H9 (cell line): Measurements from ENCODE around the gene PLPPR5. TPM values are rescaled to one million over a fixed set of nuclear protein-coding genes. Genes with fewer than 3 reads are reported as not detected.

Experiments used
- DNase-seq: peaks from one replicate; pipeline ENCODE4 v3.0.0-alpha.2; 2017
- H2AFZ ChIP-seq: one replicate; pipeline ENCODE4 v1.6.1; 2013; ENCODE audit warnings: mild to moderate bottlenecking, low read length, control low read depth, moderate library complexity
- H2AK5ac ChIP-seq: 2 replicates; pipeline ENCODE4 v1.6.1; 2013; ENCODE audit warnings: low read length, control low read depth, mixed read lengths; ENCODE audit not compliant: insufficient read length
- H2BK120ac ChIP-seq: one replicate; pipeline ENCODE4 v1.6.1; 2013; ENCODE audit warnings: low read depth, mild to moderate bottlenecking, low read length, control low read depth, inconsistent platforms; ENCODE audit not compliant: poor library complexity, severe bottlenecking
- H2BK12ac ChIP-seq: 2 replicates; pipeline ENCODE4 v1.6.1; 2013; ENCODE audit warnings: low read length, control low read depth, mixed read lengths, low read depth; ENCODE audit not compliant: insufficient read length
- H2BK15ac ChIP-seq: 2 replicates; pipeline ENCODE4 v1.6.1; 2013; ENCODE audit warnings: low read depth, low read length, control low read depth
- H2BK20ac ChIP-seq: one replicate; pipeline ENCODE4 v1.6.1; 2013; ENCODE audit warnings: low read depth, mild to moderate bottlenecking, low read length, control low read depth, inconsistent platforms; ENCODE audit not compliant: poor library complexity, severe bottlenecking
- H2BK5ac ChIP-seq: 2 replicates; pipeline ENCODE4 v1.6.1; 2013; ENCODE audit warnings: low read length, control low read depth, mixed read lengths; ENCODE audit not compliant: insufficient read length
- H3K14ac ChIP-seq: 2 replicates; pipeline ENCODE4 v1.6.1; 2013; ENCODE audit warnings: low read length, control low read depth; ENCODE audit not compliant: insufficient read depth
- H3K18ac ChIP-seq: 2 replicates; pipeline ENCODE4 v1.6.1; 2013; ENCODE audit warnings: low read depth, mild to moderate bottlenecking, mixed read lengths, low read length, control low read depth; ENCODE audit not compliant: insufficient read length
- H3K23ac ChIP-seq: 2 replicates; pipeline ENCODE4 v1.6.1; 2013; ENCODE audit warnings: low read length, control low read depth, mixed read lengths, low read depth; ENCODE audit not compliant: insufficient read length
- H3K23me2 ChIP-seq: 2 replicates; pipeline ENCODE4 v1.6.1; 2013; ENCODE audit warnings: low read depth, mild to moderate bottlenecking, mixed read lengths, low read length, control low read depth; ENCODE audit not compliant: insufficient read length, poor library complexity, severe bottlenecking
- H3K27ac ChIP-seq: 2 replicates; pipeline ENCODE4 v1.5.1; 2013; ENCODE audit warnings: low read length, control low read depth, mixed read lengths, low read depth; ENCODE audit not compliant: insufficient read length
- H3K27me3 ChIP-seq: 2 replicates; pipeline ENCODE4 v1.6.1; 2013; ENCODE audit warnings: low read length, control low read depth, inconsistent platforms; ENCODE audit not compliant: insufficient read depth
- H3K4ac ChIP-seq: 2 replicates; pipeline ENCODE4 v1.6.1; 2013; ENCODE audit warnings: low read depth, mild to moderate bottlenecking, control low read depth, inconsistent platforms, low read length, moderate library complexity
- H3K4me1 ChIP-seq: 2 replicates; pipeline ENCODE4 v1.6.1; 2013; ENCODE audit warnings: low read length, control low read depth, inconsistent platforms; ENCODE audit not compliant: insufficient read depth
- H3K4me2 ChIP-seq: 2 replicates; pipeline ENCODE4 v1.6.1; 2013; ENCODE audit warnings: low read length, control low read depth, mixed read lengths; ENCODE audit not compliant: insufficient read length, insufficient read depth
- H3K56ac ChIP-seq: 2 replicates; pipeline ENCODE4 v1.6.1; 2013; ENCODE audit warnings: low read depth, mild to moderate bottlenecking, mixed read lengths, low read length, control low read depth; ENCODE audit not compliant: insufficient read length
- H3K79me1 ChIP-seq: 2 replicates; pipeline ENCODE4 v1.6.1; 2013; ENCODE audit warnings: low read depth, mild to moderate bottlenecking, moderate library complexity, low read length, control low read depth, inconsistent platforms; ENCODE audit not compliant: insufficient read depth, poor library complexity, severe bottlenecking
- H3K79me2 ChIP-seq: 2 replicates; pipeline ENCODE4 v1.6.1; 2013; ENCODE audit warnings: low read length, control low read depth, inconsistent platforms; ENCODE audit not compliant: insufficient read depth
- H3K9ac ChIP-seq: 2 replicates; pipeline ENCODE4 v1.6.1; 2013; ENCODE audit warnings: low read length, control low read depth, mixed read lengths; ENCODE audit not compliant: insufficient read length; ENCODE audit errors: extremely low read depth
- H3K9me3 ChIP-seq: one replicate; pipeline ENCODE4 v1.6.1; 2013; ENCODE audit warnings: low read depth, low read length, inconsistent platforms; ENCODE audit not compliant: control insufficient read depth
- H3T11ph ChIP-seq: one replicate; pipeline ENCODE4 v1.6.1; 2013; ENCODE audit warnings: mild to moderate bottlenecking, low read length, control low read depth, inconsistent platforms
- H4K20me1 ChIP-seq: one replicate; pipeline ENCODE4 v1.6.1; 2013; ENCODE audit not compliant: control insufficient read depth, insufficient read length, insufficient read depth
- H4K5ac ChIP-seq: 2 replicates; pipeline ENCODE4 v1.6.1; 2013; ENCODE audit warnings: low read depth, mild to moderate bottlenecking, mixed read lengths, low read length, control low read depth; ENCODE audit not compliant: insufficient read length
- H4K8ac ChIP-seq: replicated peaks from 2 replicates; pipeline ENCODE4 v1.6.1; 2013; ENCODE audit warnings: low read length, control low read depth, mixed read lengths, low read depth; ENCODE audit not compliant: insufficient read length
- H4K91ac ChIP-seq: 2 replicates; pipeline ENCODE4 v1.6.1; 2013; ENCODE audit warnings: low read depth, mild to moderate bottlenecking, moderate library complexity, mixed read lengths, low read length, control low read depth; ENCODE audit not compliant: insufficient read length
- H3K27ac Mint-ChIP-seq, 3 experiments: 2 replicates in 2 of 3; 3 replicates in 1 of 3; pipeline ENCODE4 v1.8.0; 2020 to 2021; ENCODE audit warnings: mixed read lengths in 3 of 3, mild to moderate bottlenecking in 1 of 3, moderate library complexity in 1 of 3
- H3K27me3 Mint-ChIP-seq: 2 replicates; pipeline ENCODE4 v1.8.0; 2021; ENCODE audit warnings: low read depth, mild to moderate bottlenecking, moderate library complexity, mixed read lengths
- H3K36me3 Mint-ChIP-seq, 3 experiments: 2 replicates in 2 of 3; 3 replicates in 1 of 3; pipeline ENCODE4 v1.8.0; 2020 to 2021; ENCODE audit warnings: low read depth in 3 of 3, mixed read lengths in 3 of 3; ENCODE audit not compliant: insufficient read depth in 1 of 3
- H3K4me1 Mint-ChIP-seq, 2 experiments: 2 replicates each; pipeline ENCODE4 v1.8.0; 2020; ENCODE audit warnings: mixed read lengths in 2 of 2
- H3K4me3 Mint-ChIP-seq, 2 experiments: 2 replicates in 1 of 2; 3 replicates in 1 of 2; pipeline ENCODE4 v1.8.0; 2020 to 2021; ENCODE audit warnings: mild to moderate bottlenecking in 2 of 2, mixed read lengths in 2 of 2, moderate library complexity in 1 of 2
- H3K9me3 Mint-ChIP-seq, 2 experiments: 2 replicates in 1 of 2; 3 replicates in 1 of 2; pipeline ENCODE4 v1.8.0; 2020; ENCODE audit warnings: mild to moderate bottlenecking in 2 of 2, mixed read lengths in 2 of 2, moderate library complexity in 1 of 2
- WGBS: extraction: QIAGEN DNeasy Blood & Tissue Kit; methylation state at CpG from one replicate; pipeline ENCODE4 v1.1.7; 2013; ENCODE audit warnings: missing lambda C conversion rate, low lambda C conversion rate, mixed read lengths; ENCODE audit not compliant: insufficient read length; ENCODE audit errors: extremely low coverage; 5-methylcytosine and 5-hydroxymethylcytosine counted together
- total RNA-seq: library from RNA; stranded (reverse); gene quantifications from 2 replicates; pipeline ENCODE4 v1.2.1, GENCODE V29; 2021
- TF ChIP-seq, protein P1 (sequence below): fragments of 200-600 bp; sonication (generic); conservative IDR thresholded peaks from 3 replicates; pipeline ENCODE4 v1.8.0; 2021; ENCODE audit warnings: antibody characterized with exemption, mild to moderate bottlenecking

Gene PLPPR5
- total RNA-seq, 1 experiment from 2014 or later: 1.4 TPM

GRCh38 chr1:98865796-98866195 lies 138.9 kb downstream of the PLPPR5 start:
- H3K4me3 Mint-ChIP-seq: no peak overlapping the region
- Histone ChIP-seq H3K4me1 (no peaks in the 10 kb centered on the region), H2BK20ac (no peak overlapping the region), H3K18ac (no peak overlapping the region), H4K91ac (no peak overlapping the region), H3K23ac (no peak overlapping the region), H3K79me1 (no peaks in the 10 kb centered on the region), H2BK5ac (no peak overlapping the region), H3K79me2 (no peaks in the 10 kb centered on the region), H3K23me2 (no peaks in the 10 kb centered on the region), H3K27ac (no peak overlapping the region), H3K4ac (no peak overlapping the region), H2BK12ac (no peak overlapping the region), H2BK15ac (no peak overlapping the region), H3K9ac (no peak overlapping the region), H3K4me2 (no peak overlapping the region), H2BK120ac (no peak overlapping the region), H2AFZ (no peak overlapping the region), H4K8ac (no peak overlapping the region), H3K14ac (no peak overlapping the region), H3K9me3 (peaks cover 15% of the 10 kb centered on the region), H3K27me3 (no peaks in the 10 kb centered on the region), H4K5ac (no peak overlapping the region), H3K56ac (no peak overlapping the region), H2AK5ac (no peak overlapping the region), H4K20me1 (no peaks in the 10 kb centered on the region), H3T11ph (no peak overlapping the region)
- TF ChIP-seq, protein P1, sequence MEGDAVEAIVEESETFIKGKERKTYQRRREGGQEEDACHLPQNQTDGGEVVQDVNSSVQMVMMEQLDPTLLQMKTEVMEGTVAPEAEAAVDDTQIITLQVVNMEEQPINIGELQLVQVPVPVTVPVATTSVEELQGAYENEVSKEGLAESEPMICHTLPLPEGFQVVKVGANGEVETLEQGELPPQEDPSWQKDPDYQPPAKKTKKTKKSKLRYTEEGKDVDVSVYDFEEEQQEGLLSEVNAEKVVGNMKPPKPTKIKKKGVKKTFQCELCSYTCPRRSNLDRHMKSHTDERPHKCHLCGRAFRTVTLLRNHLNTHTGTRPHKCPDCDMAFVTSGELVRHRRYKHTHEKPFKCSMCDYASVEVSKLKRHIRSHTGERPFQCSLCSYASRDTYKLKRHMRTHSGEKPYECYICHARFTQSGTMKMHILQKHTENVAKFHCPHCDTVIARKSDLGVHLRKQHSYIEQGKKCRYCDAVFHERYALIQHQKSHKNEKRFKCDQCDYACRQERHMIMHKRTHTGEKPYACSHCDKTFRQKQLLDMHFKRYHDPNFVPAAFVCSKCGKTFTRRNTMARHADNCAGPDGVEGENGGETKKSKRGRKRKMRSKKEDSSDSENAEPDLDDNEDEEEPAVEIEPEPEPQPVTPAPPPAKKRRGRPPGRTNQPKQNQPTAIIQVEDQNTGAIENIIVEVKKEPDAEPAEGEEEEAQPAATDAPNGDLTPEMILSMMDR: no peak
- DNase-seq: no peak
- H3K36me3 Mint-ChIP-seq: peaks cover 9 to 25% (median 15%) of the 10 kb centered on the region in 3 experiments
- no peaks in the 10 kb centered on the region for H3K27me3 Mint-ChIP-seq
- H3K4me1 Mint-ChIP-seq: no peaks in the 10 kb centered on the region
- H3K9me3 Mint-ChIP-seq: peaks cover 26 to 27% of the 10 kb centered on the region in 2 experiments
- no CpG with 5 or more reads among the region's 1 CpG for WGBS
- H3K27ac Mint-ChIP-seq: no peak overlapping the region
